ENCODE measurements around the gene PPP2R5C. TPM values are rescaled to one million over a fixed set of nuclear protein-coding genes. Genes with fewer than 3 reads are reported as not detected.

Gene PPP2R5C
- total and polyA plus RNA-seq, 2 donors from 2014 or later = 65.6 to 129 TPM

DNA sequence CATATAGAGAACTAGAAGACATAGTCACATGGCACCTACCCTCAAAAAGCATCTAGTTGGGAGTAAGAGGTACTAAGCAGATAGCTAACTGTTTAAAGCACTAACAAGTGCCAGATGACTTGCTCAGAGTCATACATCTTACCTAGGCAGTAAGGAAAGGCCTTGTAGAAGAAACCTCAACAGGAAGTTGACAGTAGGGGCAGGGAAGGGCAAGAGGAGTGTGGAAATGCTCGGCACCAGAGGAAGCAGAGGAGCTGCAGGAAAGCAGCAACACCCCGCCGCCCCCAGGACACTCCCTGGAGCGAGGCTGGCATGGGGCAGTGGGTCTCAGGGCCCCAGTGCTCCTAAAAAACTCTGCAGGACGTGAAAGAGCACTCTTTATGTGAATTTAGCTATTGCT lies 92.9 kb downstream of the PPP2R5C start:
- H3K9me3 ChIP-seq (ENCODE audit: control insufficient read depth in 2 of 3, insufficient read depth in 1 of 3, low read length in 3 of 3) = no peaks in the 10 kb centered on the region
- TF ChIP-seq, protein P1, sequence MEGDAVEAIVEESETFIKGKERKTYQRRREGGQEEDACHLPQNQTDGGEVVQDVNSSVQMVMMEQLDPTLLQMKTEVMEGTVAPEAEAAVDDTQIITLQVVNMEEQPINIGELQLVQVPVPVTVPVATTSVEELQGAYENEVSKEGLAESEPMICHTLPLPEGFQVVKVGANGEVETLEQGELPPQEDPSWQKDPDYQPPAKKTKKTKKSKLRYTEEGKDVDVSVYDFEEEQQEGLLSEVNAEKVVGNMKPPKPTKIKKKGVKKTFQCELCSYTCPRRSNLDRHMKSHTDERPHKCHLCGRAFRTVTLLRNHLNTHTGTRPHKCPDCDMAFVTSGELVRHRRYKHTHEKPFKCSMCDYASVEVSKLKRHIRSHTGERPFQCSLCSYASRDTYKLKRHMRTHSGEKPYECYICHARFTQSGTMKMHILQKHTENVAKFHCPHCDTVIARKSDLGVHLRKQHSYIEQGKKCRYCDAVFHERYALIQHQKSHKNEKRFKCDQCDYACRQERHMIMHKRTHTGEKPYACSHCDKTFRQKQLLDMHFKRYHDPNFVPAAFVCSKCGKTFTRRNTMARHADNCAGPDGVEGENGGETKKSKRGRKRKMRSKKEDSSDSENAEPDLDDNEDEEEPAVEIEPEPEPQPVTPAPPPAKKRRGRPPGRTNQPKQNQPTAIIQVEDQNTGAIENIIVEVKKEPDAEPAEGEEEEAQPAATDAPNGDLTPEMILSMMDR (IDR thresholded peaks at IDR 0.05; ENCODE audit: borderline replicate concordance, extremely low read depth, insufficient read depth) = no peak
- no peaks in the 10 kb centered on the region for H3K27me3 ChIP-seq (ENCODE audit: control insufficient read depth, insufficient read depth, low read length)
- intact Hi-C loops (cut with DNase I) = no loop called here
- peaks cover 0 to 7% (median 0%) of the 10 kb centered on the region in 3 donors for H3K4me1 ChIP-seq (ENCODE audit: control insufficient read depth in 2 of 3, insufficient read depth in 2 of 3, low read depth in 1 of 3, low read length in 3 of 3)
- no peak for FAIRE-seq
- no peak for DNase-seq
- peaks cover 0 to 5% (median 5%) of the 10 kb centered on the region in 3 donors for H3K36me3 ChIP-seq (ENCODE audit: control insufficient read depth in 2 of 3, insufficient read depth in 3 of 3, low read length in 3 of 3)
- no peak overlapping the region for H3K27ac ChIP-seq (ENCODE audit: low read depth in 2 of 2, low read length in 2 of 2)
- H3K4me3 ChIP-seq (ENCODE audit: low read length in 3 of 3) = no peak overlapping the region
- H3K9ac ChIP-seq (ENCODE audit: low read length in 3 of 3) = no peak overlapping the region

DNA sequence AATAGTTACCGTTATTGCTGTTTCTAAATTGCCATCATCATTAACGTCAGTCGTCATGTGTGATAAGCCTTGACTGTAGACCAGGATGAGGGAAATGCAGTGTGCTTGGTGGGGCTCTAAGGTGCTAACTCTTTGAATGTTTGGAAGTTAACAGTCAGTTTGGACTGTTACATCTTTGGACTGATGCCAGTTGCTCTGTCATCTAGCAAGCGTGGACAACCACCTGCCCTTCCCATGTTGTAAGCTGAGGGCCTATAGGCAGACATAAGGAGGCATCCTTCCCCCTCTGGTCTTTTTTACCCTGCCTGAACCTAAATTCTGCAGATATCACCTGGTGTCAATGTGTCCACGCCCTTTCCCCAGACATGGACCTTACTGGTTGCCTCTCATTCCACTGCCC lies 94.4 kb downstream of the PPP2R5C start:
- TF ChIP-seq, protein P1 (IDR thresholded peaks at IDR 0.05; ENCODE audit: borderline replicate concordance, extremely low read depth, insufficient read depth) = no peak
- no peaks in the 10 kb centered on the region for H3K27me3 ChIP-seq (ENCODE audit: control insufficient read depth, insufficient read depth, low read length)
- intact Hi-C loops (cut with DNase I) = no loop called here
- H3K9ac ChIP-seq (ENCODE audit: low read length in 3 of 3) = no peak overlapping the region
- no peaks in the 10 kb centered on the region for H3K9me3 ChIP-seq (ENCODE audit: control insufficient read depth in 2 of 3, insufficient read depth in 1 of 3, low read length in 3 of 3)
- peaks cover 0 to 4% (median 0%) of the 10 kb centered on the region in 3 donors for H3K4me1 ChIP-seq (ENCODE audit: control insufficient read depth in 2 of 3, insufficient read depth in 2 of 3, low read depth in 1 of 3, low read length in 3 of 3)
- no peak overlapping the region for H3K27ac ChIP-seq (ENCODE audit: low read depth in 2 of 2, low read length in 2 of 2)
- DNase-seq = no peak
- no peak for FAIRE-seq
- H3K36me3 ChIP-seq (ENCODE audit: control insufficient read depth in 2 of 3, insufficient read depth in 3 of 3, low read length in 3 of 3) = peaks cover 0 to 5% (median 5%) of the 10 kb centered on the region in 3 donors
- no peak overlapping the region for H3K4me3 ChIP-seq (ENCODE audit: low read length in 3 of 3)

DNA sequence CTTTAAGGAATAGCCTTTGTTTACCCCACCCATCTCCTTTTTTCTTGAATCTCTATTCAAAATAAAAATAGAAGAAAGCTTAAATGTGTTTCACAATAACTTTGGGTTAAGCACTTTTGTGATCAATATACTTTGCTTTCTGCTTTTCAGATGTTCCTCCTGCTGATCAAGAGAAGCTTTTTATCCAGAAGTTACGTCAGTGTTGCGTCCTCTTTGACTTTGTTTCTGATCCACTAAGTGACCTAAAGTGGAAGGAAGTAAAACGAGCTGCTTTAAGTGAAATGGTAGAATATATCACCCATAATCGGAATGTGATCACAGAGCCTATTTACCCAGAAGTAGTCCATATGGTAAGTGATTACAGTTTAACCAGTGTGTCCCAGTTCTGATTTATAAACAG lies 95.0 kb downstream of the PPP2R5C start:
- intact Hi-C loops (cut with DNase I) = no loop called here

More for the DNA sequence above, 95.0 kb downstream of the PPP2R5C start:
- DNase-seq (no peak), FAIRE-seq (no peak)
- H3K27ac ChIP-seq (ENCODE audit: low read depth in 2 of 2, low read length in 2 of 2) = no peak overlapping the region
- H3K27me3 ChIP-seq (ENCODE audit: control insufficient read depth, insufficient read depth, low read length) = no peaks in the 10 kb centered on the region
- TF ChIP-seq, protein P1 (IDR thresholded peaks at IDR 0.05; ENCODE audit: borderline replicate concordance, extremely low read depth, insufficient read depth) = no peak
- peaks cover 0 to 4% (median 0%) of the 10 kb centered on the region in 3 donors for H3K4me1 ChIP-seq (ENCODE audit: control insufficient read depth in 2 of 3, insufficient read depth in 2 of 3, low read depth in 1 of 3, low read length in 3 of 3)
- no peaks in the 10 kb centered on the region for H3K9me3 ChIP-seq (ENCODE audit: control insufficient read depth in 2 of 3, insufficient read depth in 1 of 3, low read length in 3 of 3)
- H3K36me3 ChIP-seq (ENCODE audit: control insufficient read depth in 2 of 3, insufficient read depth in 3 of 3, low read length in 3 of 3) = peaks cover 0 to 5% (median 5%) of the 10 kb centered on the region in 3 donors
- H3K9ac ChIP-seq (ENCODE audit: low read length in 3 of 3) = no peak overlapping the region
- no peak overlapping the region for H3K4me3 ChIP-seq (ENCODE audit: low read length in 3 of 3)

Measured in kidney (tissue), 14 donors.